Panc1 (cell line): Measurements from ENCODE around the gene TLCD5. TPM values are rescaled to one million over a fixed set of nuclear protein-coding genes. Genes with fewer than 3 reads are reported as not detected.

Experiments
- ATAC-seq: fragments of 200-7000 bp; cut with Tn5 transposase; 2 replicates; pipeline ENCODE4 v1.9.1; 2020; ENCODE audit warnings: mild to moderate bottlenecking, moderate library complexity
- BruUV-seq: library from RNA; stranded (reverse); fragments of 400-500 nt; replicated peaks from 2 replicates; lab custom pipeline; 2021; lab: Mats Ljungman, UMichigan
- CTCF ChIA-PET: fragments of 300-600 bp; sonication (Branson Sonifier 250); formaldehyde crosslinking; loops from one replicate; lab custom pipeline; 2022; ENCODE audit warnings: antibody characterized with exemption; lab: Charles Lee
- POLR2A ChIA-PET: fragments of 300-600 bp; sonication (Branson Sonifier 250); formaldehyde crosslinking; loops from one replicate; lab custom pipeline; 2022; ENCODE audit warnings: antibody characterized with exemption; lab: Charles Lee
- DNase-seq: peaks from one replicate; pipeline ENCODE4 v3.0.0-alpha.2; 2010; ENCODE audit warnings: low read depth, low spot score
- H3K27ac ChIP-seq: 2 replicates; pipeline ENCODE4 v1.5.1; 2011; ENCODE audit warnings: mild to moderate bottlenecking, low read length, inconsistent platforms
- H3K27me3 ChIP-seq: fragments of 200-500 bp; sonication (Bioruptor generic); 2 replicates; pipeline ENCODE4 v1.6.0; 2014; ENCODE audit warnings: low read length, inconsistent platforms; ENCODE audit not compliant: control insufficient read depth, insufficient read depth
- H3K36me3 ChIP-seq: fragments of 200-500 bp; sonication (Bioruptor generic); 2 replicates; pipeline ENCODE4 v1.5.1; 2014; ENCODE audit warnings: inconsistent platforms, mild to moderate bottlenecking, low read length, moderate library complexity; ENCODE audit not compliant: control insufficient read depth, insufficient read depth
- H3K4me1 ChIP-seq: 2 replicates; pipeline ENCODE4 v1.5.1; 2011; ENCODE audit warnings: inconsistent platforms, mild to moderate bottlenecking, low read length, moderate library complexity; ENCODE audit not compliant: control insufficient read depth, insufficient read depth
- H3K4me3 ChIP-seq, 2 experiments: 2 replicates each; pipeline ENCODE4 v1.5.1; 2011 to 2012; ENCODE audit warnings: low read depth in 2 of 2, low read length in 2 of 2, mild to moderate bottlenecking in 2 of 2, inconsistent platforms in 1 of 2, moderate library complexity in 1 of 2
- H3K9me3 ChIP-seq: fragments of 200-500 bp; sonication (Bioruptor generic); 2 replicates; pipeline ENCODE4 v1.5.1; 2014; ENCODE audit warnings: low read depth, mild to moderate bottlenecking, inconsistent platforms, low read length, moderate library complexity; ENCODE audit not compliant: control insufficient read depth, insufficient read depth
- CTCF ChIP-seq: fragments of 450-650 bp; IDR thresholded peaks from 2 replicates; pipeline ENCODE4 v1.5.1; 2017; ENCODE audit warnings: mild to moderate bottlenecking
- POLR2AphosphoS5 ChIP-seq: IDR thresholded peaks from 2 replicates; pipeline ENCODE4 v1.6.1; 2012; ENCODE audit warnings: mild to moderate bottlenecking, low read depth, low read length, moderate library complexity
- REST ChIP-seq, 2 experiments: IDR thresholded peaks; 2 replicates each; pipeline ENCODE4 v1.6.1; 2011 to 2012; ENCODE audit warnings: low read depth in 2 of 2, control low read depth in 1 of 2, low read length in 1 of 2, mild to moderate bottlenecking in 1 of 2, moderate library complexity in 1 of 2; ENCODE audit not compliant: insufficient read depth in 1 of 2
- SIN3A ChIP-seq: IDR thresholded peaks from 2 replicates; pipeline ENCODE4 v1.6.1; 2012; ENCODE audit warnings: low read depth, mild to moderate bottlenecking, low read length, moderate library complexity, borderline replicate concordance; ENCODE audit not compliant: insufficient read depth
- TCF7L2 ChIP-seq: IDR thresholded peaks from 2 replicates; pipeline ENCODE4 v1.6.1; 2011; ENCODE audit warnings: mild to moderate bottlenecking, low read depth, low read length, inconsistent platforms
- in situ Hi-C: cut with HindIII; loops from 2 replicates; pipeline ENCODE4 v1.10.0; 2016; ENCODE audit warnings: low sequenced_read_pairs, low pct_unique_long_range_greater_than_20kb
- intact Hi-C: fragments of 100-400 bp; cut with micrococcal nuclease; formaldehyde crosslinking; loops from one replicate; pipeline ENCODE4 v1.10.0; 2022; ENCODE audit not compliant: unreplicated experiment
- total RNA-seq: library from RNA; stranded (reverse); gene quantifications from one replicate; pipeline ENCODE4 v1.2.1, GENCODE V29; 2021; ENCODE audit not compliant: unreplicated experiment

Gene TLCD5
- total RNA-seq, 1 experiment from 2014 or later: 22.8 TPM

GRCh38 chr11:120344302-120345004 is 19.4 kb downstream of the TLCD5 start:
- peak; percentile 72 for ATAC-seq
- in situ Hi-C loops: no loop called here
- peaks cover 81% of the 10 kb centered on the region for H3K4me1 ChIP-seq

GRCh38 chr11:120346233-120346632 is 21.1 kb downstream of the TLCD5 start:
- DNase-seq: no peak
- CTCF ChIA-PET: interaction anchor here (0.7 kb wide), 1 partner anchor 86 kb away, joined by 3 read pairs; no protein-coding TSS in a partner anchor

More at GRCh38 chr11:120344302-120345004, 19.4 kb downstream of the TLCD5 start:
- no peaks in the 10 kb centered on the region for H3K27me3 ChIP-seq
- peak overlapping the region; percentile 55; the same call in 1 of the 2 replicates for H3K27ac ChIP-seq
- intact Hi-C loops: no loop called here
- H3K36me3 ChIP-seq: no peaks in the 10 kb centered on the region
- no TSS peak for BruUV-seq
- POLR2A ChIA-PET: interaction anchor here (0.6 kb wide), 1 partner anchor 100 kb away, joined by 5 read pairs; no protein-coding TSS in a partner anchor
- DNase-seq: no peak
- H3K4me3 ChIP-seq: no peak overlapping the region
- H3K9me3 ChIP-seq: no peaks in the 10 kb centered on the region
- CTCF ChIA-PET: no interaction called here
- TF ChIP-seq SIN3A (no peak), POLR2AphosphoS5 (no peak), CTCF (no peak)

More at GRCh38 chr11:120346233-120346632, 21.1 kb downstream of the TLCD5 start:
- H3K9me3 ChIP-seq: no peaks in the 10 kb centered on the region
- peaks cover 76% of the 10 kb centered on the region for H3K4me1 ChIP-seq
- no peak for TF ChIP-seq CTCF
- no peak for TF ChIP-seq SIN3A
- TF ChIP-seq POLR2AphosphoS5: no peak
- TF ChIP-seq REST (IDR thresholded peaks at IDR 0.05; ENCODE audit: insufficient read depth in 1 of 2, low read depth in 2 of 2, low read length in 1 of 2): no peak
- no peak for TF ChIP-seq TCF7L2
- in situ Hi-C loops (no loop called here), intact Hi-C loops (no loop called here)
- H3K36me3 ChIP-seq: no peaks in the 10 kb centered on the region
- 0 out of 2 replicates have a peak, but pooled peaks have one; percentile 29 for ATAC-seq
- H3K27ac ChIP-seq: no peak overlapping the region
- BruUV-seq: no TSS peak
- H3K27me3 ChIP-seq: no peaks in the 10 kb centered on the region
- POLR2A ChIA-PET: no interaction called here
- no peak overlapping the region for H3K4me3 ChIP-seq
